Islet precursor cell (in vitro differentiated cells): ENCODE results near the gene WWOX.
A peak's percentile ranks its signal among the peaks of the same experiment; 100 is the strongest.

Source experiments
- DNase-seq: peaks from one replicate; pipeline ENCODE4 v3.0.0-alpha.2; 2018

Gene WWOX

GRCh38 chr16:79093554-79093967 is 994.1 kb downstream of the WWOX start:
- no peak for DNase-seq

DNA sequence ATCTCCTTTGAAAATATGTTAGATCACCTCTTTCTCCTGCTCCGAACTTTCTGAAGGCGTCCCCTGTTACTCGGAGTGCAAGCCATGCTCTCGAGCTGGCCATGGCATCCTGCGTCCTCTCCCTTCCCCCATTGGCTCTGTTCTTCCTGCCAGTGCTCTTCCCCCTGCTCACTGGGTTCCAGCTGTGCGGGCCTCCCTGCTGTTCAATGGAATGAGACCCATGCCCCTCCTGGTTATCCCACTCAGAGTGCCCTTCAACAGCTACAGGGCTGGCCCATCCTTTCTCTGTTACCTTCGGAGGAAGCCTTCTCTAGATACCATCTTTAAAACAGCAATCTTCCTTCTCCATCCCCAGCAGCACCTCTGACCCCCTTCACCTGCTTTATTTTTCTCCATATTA is 996.8 kb downstream of the WWOX start:
- DNase-seq: no peak

DNA sequence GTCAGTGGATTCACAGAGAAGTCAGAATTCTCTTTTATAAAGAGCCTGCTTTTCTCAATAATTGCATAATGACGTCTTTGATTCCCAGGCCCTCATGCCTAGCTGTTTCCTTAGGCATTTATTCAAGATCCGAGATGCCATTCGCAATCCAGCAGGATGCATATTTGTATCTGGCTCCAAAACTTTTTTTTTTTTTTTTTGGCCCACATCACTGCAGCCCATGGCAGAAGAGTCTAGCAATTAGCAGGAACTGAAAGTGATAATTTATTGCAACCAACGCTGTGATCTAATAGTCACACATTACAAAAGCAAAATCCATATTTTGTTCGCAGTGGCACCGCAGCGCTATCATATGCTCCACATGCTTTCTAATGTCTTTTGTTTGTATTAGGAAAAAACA is 997.7 kb downstream of the WWOX start:
- no peak for DNase-seq

- no peak for DNase-seq
Observed at GRCh38 chr16:79097771-79098170, 998.3 kb downstream of the WWOX start.

DNA sequence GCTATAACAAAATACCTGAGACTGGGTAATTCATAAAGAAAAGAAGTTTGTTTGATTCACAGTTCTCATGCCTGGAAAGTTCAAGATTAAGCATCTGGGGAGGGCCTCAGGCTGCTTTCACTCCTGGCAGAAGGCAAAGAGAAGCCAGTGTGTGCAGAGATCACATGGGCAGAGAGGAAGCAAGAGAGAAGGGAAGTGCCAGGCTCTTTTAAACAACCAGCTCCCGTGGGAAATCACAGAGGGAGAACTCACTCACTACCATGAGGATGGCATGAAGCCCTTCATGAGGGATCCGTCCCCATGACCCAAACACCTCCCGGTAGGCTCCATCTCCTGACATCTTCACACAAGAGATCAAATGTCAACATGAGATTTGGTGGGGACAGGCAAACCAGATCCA is 999.5 kb downstream of the WWOX start:
- no peak for DNase-seq

GRCh38 chr16:79099716-79100115 is 1000.3 kb downstream of the WWOX start:
- no peak for DNase-seq

- DNase-seq: no peak
Observed at GRCh38 chr16:79100447-79100846, 1001.0 kb downstream of the WWOX start.

- DNase-seq: no peak
Observed at GRCh38 chr16:79101491-79101890, 1002.0 kb downstream of the WWOX start.

GRCh38 chr16:79104567-79104966 is 1005.1 kb downstream of the WWOX start:
- DNase-seq: no peak

DNA sequence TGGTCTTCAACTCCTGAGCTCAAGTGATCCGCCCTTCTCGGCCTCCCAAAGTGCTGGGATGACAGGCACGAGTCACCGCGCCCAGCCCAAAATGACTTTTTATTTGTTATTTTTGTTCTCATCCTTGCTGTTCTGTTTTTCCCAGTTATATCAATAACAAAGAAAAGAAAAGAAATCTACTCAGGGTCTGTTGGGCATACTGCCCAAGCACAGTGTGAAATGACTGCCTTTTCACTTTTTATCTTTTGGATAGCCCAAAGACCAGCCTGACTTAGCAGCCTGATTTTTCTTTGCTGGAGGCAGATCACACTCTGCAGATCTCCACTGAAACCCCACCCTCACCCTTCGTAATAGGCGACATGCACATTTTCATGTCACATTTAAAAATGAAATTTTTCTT is 1007.8 kb downstream of the WWOX start:
- DNase-seq: no peak

DNA sequence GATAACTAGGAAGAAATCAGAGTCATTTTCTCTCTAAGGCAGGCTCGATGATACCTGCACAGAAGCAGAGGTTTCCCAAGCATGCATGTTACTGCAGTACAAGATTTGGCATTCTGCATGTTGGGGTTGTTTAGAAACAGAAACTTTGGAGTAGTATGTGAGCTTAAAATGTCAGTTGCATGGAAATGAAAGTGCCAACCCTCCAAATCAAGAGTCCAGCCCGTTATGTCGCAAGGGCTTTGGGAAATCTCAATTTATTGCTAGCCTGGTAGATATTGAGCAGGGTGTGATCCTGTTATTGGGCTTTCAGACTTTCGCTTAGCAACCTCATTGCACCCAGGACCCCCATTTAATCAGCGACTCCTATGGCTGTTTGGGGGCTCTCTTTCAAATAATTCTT is 1010.3 kb downstream of the WWOX start:
- DNase-seq: no peak

DNA sequence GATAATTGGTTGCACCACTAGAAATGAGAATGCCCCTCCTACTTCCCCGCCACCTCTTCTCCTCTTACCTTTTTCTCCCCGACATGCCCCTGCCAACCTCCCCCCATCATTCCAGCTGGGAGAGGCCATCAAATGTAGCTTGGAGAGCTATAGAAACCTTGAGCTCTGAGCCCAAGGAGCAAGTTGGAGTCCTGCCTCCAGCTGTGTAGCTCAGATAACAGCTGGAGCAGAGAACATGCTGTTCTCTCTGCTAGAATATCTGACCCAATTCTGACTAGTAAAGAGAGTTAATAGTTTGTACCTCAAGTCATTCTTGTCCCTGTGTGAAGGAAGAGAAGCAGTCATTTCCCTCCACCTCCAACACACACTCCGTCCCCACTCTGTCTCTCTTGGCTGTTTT is 1010.8 kb downstream of the WWOX start:
- no peak for DNase-seq

GRCh38 chr16:79110953-79111352 is 1011.5 kb downstream of the WWOX start:
- no peak for DNase-seq

- DNase-seq: no peak
Observed at GRCh38 chr16:79112462-79112861, 1013.0 kb downstream of the WWOX start.

- DNase-seq: no peak
Observed at GRCh38 chr16:79113826-79114225, 1014.4 kb downstream of the WWOX start.

- DNase-seq: peak; percentile 59
Observed at GRCh38 chr16:79114759-79115158, 1015.3 kb downstream of the WWOX start.

GRCh38 chr16:79121906-79122305 is 1022.5 kb downstream of the WWOX start:
- DNase-seq: no peak

- no peak for DNase-seq
Observed at GRCh38 chr16:79122343-79122742, 1022.9 kb downstream of the WWOX start.

GRCh38 chr16:79124016-79124756 is 1024.7 kb downstream of the WWOX start:
- no peak for DNase-seq

DNA sequence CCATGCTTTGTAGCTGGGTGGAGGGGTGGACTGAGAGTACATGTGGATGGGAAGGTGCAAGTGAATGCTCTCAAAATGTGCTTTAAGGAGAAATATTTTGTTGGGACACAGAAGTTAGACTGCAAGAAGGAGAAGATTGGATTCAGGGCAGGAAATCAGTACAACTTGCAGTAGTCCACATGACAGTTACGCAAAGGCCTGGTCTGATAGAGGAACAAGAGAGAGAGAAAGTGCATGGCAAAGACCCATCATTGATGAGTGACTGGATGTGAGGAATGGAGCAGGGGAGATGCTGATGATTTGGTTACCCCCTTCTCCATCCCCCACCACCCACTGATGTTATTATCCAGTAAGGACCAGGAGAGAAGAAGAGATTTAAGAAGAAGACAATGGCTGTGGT is 1028.3 kb downstream of the WWOX start:
- DNase-seq: no peak

- no peak for DNase-seq
Observed at GRCh38 chr16:79128706-79129105, 1029.3 kb downstream of the WWOX start.

- DNase-seq: no peak
Observed at GRCh38 chr16:79130616-79131015, 1031.2 kb downstream of the WWOX start.

GRCh38 chr16:79131321-79132075 is 1032.0 kb downstream of the WWOX start:
- no peak for DNase-seq

DNA sequence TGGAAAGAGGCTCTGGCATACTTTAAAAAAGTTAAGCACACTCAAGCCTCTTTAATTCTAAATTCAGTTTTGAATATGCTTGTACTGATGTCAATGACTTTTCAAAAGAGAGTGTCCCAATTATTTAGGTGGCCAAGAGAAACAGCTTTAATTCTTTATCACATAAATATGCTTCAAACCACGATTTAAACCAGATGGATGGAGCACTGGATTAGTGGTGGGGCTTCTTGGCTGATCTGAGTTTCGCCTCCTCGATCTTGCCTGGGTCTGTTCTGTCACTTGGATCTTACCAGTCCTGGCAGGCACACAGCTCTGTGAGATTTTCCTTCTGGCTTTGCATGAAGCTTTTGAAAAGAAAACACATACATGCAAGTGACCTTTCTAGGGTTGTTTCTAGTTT is 1033.2 kb downstream of the WWOX start:
- no peak for DNase-seq

DNA sequence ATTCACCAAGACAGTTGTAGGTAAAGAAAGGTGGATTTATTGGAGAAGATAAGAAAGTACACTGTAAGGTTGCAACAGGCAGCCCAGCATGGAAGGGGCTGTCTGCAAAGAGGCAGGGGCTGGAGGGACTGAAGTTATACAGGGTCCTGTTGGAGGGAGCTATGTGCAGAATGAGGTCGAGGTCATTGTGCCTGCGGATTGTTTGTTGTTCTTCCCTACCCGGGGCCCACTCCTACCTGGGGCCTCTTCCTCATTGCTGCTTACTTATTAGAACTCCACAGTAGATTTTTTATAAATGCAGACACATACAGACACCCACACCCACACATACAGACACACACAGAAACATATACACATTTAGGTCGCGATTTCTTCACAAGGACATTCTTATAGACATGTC is 1034.8 kb downstream of the WWOX start:
- no peak for DNase-seq
